GM18502 (cell line): Measurements from ENCODE around the gene RUNX3.

Experiments
- ATAC-seq: cut with Tn5 transposase; IDR thresholded peaks from one replicate; pipeline ENCODE4 v1.9.1; 2021; ENCODE audit warnings: mild to moderate bottlenecking; ENCODE audit not compliant: unreplicated experiment, poor library complexity

Gene RUNX3

DNA sequence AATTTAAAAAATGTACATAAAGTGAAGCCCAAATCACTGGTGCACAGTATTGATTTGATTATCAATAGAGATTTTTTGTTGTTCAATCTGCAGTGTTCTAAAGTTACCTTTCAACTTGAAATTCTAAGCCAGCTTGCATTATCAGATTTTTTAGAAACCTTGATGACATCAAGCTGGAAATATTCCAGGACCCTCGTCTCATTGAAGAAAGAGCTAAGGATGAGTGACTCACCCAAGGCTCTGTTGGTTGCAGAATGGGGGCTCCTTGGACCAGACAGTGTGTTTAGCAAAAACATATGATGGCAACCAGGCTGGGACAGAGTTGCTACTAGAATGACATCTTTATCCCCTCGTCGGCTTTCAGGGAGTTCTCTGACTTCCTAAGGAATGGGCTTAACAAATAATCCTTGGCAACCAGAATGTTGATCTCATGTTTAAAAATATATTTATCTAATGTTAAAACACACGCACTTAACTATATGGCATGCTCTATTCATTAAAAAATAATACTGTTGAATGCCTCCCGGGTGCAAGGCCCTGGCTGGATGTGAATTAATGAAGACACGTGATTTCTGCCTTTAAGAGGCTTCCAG lies 79.7 kb downstream of the RUNX3 start:
- ATAC-seq: no peak

GRCh38 chr1:24849672-24850295 lies 80.3 kb downstream of the RUNX3 start:
- no peak for ATAC-seq
